ENCODE measurements around the gene USP32. TPM values are rescaled to one million over a fixed set of nuclear protein-coding genes. Genes with fewer than 3 reads are reported as not detected.

The USP32 gene, protein sequence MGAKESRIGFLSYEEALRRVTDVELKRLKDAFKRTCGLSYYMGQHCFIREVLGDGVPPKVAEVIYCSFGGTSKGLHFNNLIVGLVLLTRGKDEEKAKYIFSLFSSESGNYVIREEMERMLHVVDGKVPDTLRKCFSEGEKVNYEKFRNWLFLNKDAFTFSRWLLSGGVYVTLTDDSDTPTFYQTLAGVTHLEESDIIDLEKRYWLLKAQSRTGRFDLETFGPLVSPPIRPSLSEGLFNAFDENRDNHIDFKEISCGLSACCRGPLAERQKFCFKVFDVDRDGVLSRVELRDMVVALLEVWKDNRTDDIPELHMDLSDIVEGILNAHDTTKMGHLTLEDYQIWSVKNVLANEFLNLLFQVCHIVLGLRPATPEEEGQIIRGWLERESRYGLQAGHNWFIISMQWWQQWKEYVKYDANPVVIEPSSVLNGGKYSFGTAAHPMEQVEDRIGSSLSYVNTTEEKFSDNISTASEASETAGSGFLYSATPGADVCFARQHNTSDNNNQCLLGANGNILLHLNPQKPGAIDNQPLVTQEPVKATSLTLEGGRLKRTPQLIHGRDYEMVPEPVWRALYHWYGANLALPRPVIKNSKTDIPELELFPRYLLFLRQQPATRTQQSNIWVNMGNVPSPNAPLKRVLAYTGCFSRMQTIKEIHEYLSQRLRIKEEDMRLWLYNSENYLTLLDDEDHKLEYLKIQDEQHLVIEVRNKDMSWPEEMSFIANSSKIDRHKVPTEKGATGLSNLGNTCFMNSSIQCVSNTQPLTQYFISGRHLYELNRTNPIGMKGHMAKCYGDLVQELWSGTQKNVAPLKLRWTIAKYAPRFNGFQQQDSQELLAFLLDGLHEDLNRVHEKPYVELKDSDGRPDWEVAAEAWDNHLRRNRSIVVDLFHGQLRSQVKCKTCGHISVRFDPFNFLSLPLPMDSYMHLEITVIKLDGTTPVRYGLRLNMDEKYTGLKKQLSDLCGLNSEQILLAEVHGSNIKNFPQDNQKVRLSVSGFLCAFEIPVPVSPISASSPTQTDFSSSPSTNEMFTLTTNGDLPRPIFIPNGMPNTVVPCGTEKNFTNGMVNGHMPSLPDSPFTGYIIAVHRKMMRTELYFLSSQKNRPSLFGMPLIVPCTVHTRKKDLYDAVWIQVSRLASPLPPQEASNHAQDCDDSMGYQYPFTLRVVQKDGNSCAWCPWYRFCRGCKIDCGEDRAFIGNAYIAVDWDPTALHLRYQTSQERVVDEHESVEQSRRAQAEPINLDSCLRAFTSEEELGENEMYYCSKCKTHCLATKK (N-terminal part only)
- total RNA-seq: 27.7 and 34.6 TPM in 2 replicates

DNA sequence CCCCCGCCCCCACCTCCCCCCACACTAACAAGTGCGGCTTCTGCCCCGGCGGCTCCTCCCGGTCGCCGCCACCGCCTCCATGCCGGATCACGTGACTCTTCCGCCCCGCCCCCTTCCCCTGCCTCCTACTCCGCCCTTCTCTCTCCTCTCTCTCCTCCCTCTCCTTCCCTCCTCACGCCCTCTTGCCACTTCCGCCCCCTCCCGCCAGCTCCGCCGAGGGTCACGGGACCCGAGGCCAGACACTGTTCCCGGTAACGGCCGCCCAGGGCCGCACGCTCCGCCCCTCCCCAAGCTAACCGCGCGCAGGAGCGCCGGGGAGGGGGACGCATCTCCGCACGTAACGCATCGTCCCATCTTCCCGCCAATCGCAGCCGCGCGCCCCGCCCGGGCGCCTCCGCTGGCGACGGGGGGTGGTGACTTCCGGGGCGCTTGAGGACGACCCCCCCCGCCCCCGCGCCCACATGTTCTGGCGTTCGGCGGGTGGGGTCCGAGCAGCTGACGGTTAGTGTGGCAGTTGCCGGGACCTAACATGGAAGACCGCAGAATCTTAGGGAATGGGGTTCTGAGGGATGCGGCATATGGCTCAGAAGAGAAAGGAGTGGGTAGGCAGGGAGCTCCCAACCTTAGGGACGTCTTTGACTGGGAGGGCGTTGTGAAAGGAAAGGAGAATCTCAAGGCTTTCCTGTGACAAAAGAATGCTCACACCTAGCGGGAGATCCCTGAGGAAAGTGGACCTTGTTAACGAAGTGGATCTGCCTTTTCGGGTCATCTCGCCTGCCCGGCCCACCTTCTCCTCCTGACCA lies at the start of gene USP32:
Gene USP32, minus strand, starts transcription at position 92 of the 803 bp plus-strand sequence. CDS start 194 bp downstream, outside the sequence.

DNA sequence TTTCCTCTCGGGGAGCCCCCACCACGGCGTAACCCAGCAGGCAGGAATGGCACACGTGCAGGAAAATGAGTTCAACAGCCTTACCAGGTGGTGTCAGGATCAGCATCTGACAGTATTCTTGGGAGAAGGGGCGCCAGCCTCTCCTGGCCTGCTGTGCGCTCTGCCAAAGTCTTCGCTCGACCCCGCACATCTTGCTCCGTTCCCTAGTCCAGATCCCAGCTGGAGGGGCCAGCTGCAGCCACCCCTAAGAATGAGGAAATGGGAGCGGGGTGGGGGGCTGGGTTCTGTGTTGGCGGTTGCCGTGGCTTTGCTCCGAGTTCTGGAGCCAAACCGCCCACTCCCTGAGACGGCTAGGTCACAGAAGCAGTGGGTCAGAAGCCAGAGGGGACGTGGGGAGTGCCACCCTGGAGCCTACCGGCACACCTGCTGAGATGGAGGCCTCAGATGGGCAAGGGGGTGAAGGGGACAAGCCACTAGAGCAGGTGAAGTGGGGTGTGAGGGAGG lies 30.3 kb upstream of the USP32 start, which contains the start of gene CHCT1:
Gene CHCT1, plus strand, starts transcription at position 328 of the 504 bp plus-strand sequence. Its CDS starts 104 bp downstream, at position 432.

DNA sequence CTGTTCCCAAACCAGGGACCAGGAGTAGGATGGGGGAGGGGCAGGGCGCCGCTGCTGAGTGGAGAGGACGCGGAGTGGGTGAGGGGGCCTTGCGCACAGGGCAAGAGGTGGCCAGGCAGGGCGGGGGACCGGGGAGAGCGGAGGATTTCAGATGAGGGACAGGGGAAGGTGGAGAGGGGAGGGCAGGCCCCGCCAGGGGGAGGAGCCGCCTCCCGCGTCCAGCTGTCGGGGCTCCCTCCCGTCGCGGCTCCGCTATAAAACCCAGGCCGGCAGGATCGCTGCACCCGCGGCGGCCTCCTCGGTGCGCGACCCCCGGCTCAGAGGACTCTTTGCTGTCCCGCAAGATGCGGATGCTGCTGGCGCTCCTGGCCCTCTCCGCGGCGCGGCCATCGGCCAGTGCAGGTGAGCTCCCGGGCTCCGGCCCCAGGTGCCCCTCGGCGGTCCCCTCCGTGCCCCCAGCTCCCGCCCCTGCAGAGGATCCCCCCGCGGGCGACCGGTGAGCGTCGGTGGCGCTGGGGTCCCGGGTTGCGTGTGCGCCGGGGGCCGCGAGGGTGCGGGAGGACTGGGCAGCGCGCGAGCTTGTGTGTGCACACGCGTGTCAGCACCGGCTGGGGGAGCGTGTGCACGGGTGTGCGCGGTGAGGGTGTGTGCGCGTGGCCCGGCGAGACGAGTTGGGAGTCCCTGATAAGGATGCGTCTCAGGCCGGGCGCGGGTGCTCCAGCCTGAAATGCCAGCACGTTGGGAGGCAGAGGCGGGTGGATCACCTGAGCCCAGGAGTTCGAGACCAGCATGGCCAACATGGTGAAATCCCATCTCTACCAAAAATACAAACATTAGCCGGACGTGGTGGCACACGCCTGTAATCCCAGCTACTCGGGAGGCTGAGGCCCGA lies 242.0 kb downstream of the USP32 start, which contains the start of gene CA4:
Gene CA4, plus strand, starts transcription at position 283 of the 892 bp plus-strand sequence. Its CDS starts 62 bp downstream, at position 345.

Other genes with a start within 250 kb of the USP32 start
- gene CA4, start 242.2 kb downstream of the USP32 start, total RNA-seq: not detected in 2 replicates
- not detected in 2 replicates for gene CHCT1, start 30.4 kb upstream of the USP32 start, total RNA-seq
- gene APPBP2, start 134.1 kb upstream of the USP32 start, total RNA-seq: 23.9 and 30.5 TPM in 2 replicates
- gene PPM1D, start 208.1 kb upstream of the USP32 start, total RNA-seq: 7.1 and 8.9 TPM in 2 replicates

Data from myometrial cell (primary cell).